T-helper 1 cell treated with Interleukin-12 subunit alpha and Interleukin-12 subunit beta and Interleukin-4 antibody, amounts not matched to agents 30 μg/mL and 1 μg/mL, for 36 hours (primary cell): ENCODE data around the gene ARL4A.

Experiments used
- H3K27ac Mint-ChIP-seq: one replicate; pipeline ENCODE4 v1.8.0; 2021; ENCODE audit warnings: mild to moderate bottlenecking, mixed read lengths
- H3K27me3 Mint-ChIP-seq: one replicate; pipeline ENCODE4 v1.8.0; 2021; ENCODE audit warnings: low read depth, mixed read lengths
- H3K36me3 Mint-ChIP-seq: one replicate; pipeline ENCODE4 v1.8.0; 2021; ENCODE audit warnings: low read depth, mixed read lengths
- H3K4me1 Mint-ChIP-seq: one replicate; pipeline ENCODE4 v1.8.0; 2021; ENCODE audit warnings: low read depth, mixed read lengths
- H3K4me3 Mint-ChIP-seq: one replicate; pipeline ENCODE4 v1.8.0; 2021; ENCODE audit warnings: mild to moderate bottlenecking, moderate library complexity, mixed read lengths
- H3K9me3 Mint-ChIP-seq: one replicate; pipeline ENCODE4 v1.8.0; 2021; ENCODE audit warnings: mixed read lengths

ARL4A gene

GRCh38 chr7:12737836-12738235, 50.4 kb downstream of the ARL4A start:
- no peaks in the 10 kb centered on the region for H3K4me1 Mint-ChIP-seq
- peaks cover 3% of the 10 kb centered on the region for H3K27me3 Mint-ChIP-seq
- no peak overlapping the region for H3K27ac Mint-ChIP-seq
- no peaks in the 10 kb centered on the region for H3K9me3 Mint-ChIP-seq
- H3K4me3 Mint-ChIP-seq, result no peak overlapping the region
- H3K36me3 Mint-ChIP-seq, result no peaks in the 10 kb centered on the region

- Mint-ChIP-seq H3K4me1 (no peaks in the 10 kb centered on the region), H3K36me3 (no peaks in the 10 kb centered on the region), H3K27ac (no peak overlapping the region), H3K4me3 (no peak overlapping the region), H3K27me3 (peaks cover 3% of the 10 kb centered on the region), H3K9me3 (no peaks in the 10 kb centered on the region)
Observed at GRCh38 chr7:12738665-12739064, 51.2 kb downstream of the ARL4A start.
